HT-29 (cell line): ENCODE data around the gene HERC4. TPM values are rescaled to one million over a fixed set of nuclear protein-coding genes. Genes with fewer than 3 reads are reported as not detected.
"Not testable (repeated sequence)": the region's sequence is repeated elsewhere in the genome, so short reads cannot be mapped to it uniquely, and the experiment has no call there.

ENCODE experiments used
- DNase-seq: peaks from one replicate; pipeline ENCODE4 v3.0.0-alpha.2; 2015; ENCODE audit warnings: low spot score
- total RNA-seq: library from RNA; depleted of rRNA; stranded (reverse); fragments of >200 nt; shearing (Covaris generic); gene quantifications from 2 replicates; pipeline ENCODE4 v1.2.3, GENCODE V29; 2014

HERC4 gene
- total RNA-seq, 1 experiment from 2014 or later, result 19.4 TPM

GRCh38 chr10:68092512-68092911 is 17.4 kb upstream of the HERC4 start:
- DNase-seq, result no peak

DNA sequence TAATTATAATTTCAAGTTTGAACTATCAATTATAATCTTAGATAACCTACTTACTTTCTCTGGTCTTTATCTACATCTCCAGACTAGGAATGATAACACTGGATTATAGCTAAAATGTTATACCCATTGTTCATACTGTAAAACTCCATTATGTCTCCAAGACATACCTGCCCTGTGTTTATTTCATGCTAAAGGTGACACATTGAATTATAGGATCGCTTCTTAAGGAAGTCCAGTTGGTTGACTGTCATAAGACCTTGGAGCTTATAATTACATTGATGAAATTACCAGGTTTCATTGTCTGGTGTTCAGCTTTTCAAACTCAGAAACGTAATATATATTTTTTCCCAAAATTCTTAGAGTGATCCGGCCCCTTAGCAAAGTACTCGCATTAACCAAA is 15.5 kb upstream of the HERC4 start:
- DNase-seq, result no peak

- DNase-seq, result no peak
Observed at GRCh38 chr10:68088740-68089139, 13.7 kb upstream of the HERC4 start.

DNA sequence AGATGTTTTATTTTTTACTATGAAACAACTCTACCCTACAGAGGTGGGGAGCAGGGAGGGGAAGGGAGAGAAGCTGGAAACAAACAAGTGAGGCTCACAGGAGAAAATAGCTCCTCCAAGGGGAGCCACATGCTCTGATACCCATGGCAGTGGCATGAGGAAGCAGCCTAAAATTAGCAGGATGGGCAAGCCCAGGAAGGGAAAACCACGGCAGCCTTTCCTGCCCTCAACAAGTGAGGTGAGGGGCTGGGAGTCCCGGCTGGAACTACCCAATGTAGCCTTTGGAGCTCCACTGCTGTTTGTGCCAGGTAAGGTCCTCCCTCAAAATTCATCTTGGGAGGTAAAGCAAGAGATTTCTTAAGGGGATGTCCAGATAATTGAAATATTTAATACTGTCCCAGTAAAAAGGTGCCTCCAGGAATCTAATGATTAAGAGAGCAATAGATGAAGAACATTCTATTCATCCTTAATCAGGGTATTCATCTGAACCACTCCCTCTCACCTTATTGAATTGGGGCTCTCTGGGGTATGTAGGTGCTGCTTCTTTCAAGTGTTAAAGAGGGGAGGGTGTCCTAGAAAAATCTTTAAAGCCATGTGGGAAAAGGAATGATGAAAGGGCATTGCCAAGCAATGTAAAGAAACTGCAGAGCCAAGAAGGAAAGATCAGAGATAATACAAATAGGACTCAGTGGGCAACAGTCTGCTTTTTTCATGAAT is 12.8 kb upstream of the HERC4 start:
- no peak for DNase-seq

DNA sequence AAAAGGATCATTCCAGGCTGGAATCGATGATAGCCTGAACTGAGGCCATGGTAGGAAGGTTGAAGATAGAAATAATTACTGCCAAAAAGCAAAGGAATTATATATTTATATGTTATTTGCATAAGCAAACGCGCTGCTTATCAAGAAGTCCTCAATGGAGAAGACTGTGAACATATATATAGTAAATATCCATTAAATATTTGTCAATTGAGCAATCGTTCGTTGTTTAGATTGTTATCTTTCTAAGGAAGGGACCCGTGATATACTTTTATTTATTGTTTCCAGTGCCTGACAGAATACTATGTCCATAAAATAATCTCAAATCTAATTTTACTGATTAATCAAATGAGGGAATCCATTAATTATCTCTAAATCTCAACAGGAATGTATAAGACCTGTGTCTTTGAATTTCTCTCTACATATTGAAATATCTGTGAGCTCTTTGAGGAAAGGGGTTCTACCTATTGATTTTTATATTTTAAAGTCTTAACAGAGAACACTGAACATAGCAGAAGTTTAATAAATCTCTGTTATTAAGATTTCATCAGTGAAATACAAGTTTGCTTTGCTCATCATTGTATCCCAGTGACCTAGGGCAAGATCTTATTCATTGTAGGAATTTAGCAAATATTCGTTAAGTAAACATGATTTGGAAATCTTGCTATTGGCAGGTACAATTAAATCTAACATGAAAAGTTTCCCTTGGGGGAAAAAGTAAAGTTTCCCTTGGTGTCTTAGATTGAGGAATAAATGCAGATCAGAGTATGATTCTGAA is 12.0 kb upstream of the HERC4 start:
- peak; percentile 14 for DNase-seq

DNA sequence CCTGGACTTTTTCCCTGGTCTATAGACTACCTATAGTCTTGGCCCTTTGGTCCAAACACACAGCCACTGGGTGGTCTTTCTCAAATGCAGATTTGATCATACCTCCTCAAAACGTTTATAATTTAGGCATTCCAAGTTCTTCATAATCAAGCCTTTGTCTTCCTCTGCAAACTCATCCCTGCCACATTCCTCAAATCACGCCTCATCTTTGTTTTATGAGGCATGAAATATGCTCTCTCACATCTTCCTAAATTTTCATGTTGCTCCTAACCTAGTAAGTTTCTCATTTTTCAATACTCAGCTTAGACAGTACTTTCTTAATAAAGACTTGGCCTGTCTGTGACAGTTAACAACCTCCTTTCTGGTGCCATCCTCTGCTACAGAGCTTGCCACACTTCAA is 10.9 kb upstream of the HERC4 start:
- no peak for DNase-seq

DNA sequence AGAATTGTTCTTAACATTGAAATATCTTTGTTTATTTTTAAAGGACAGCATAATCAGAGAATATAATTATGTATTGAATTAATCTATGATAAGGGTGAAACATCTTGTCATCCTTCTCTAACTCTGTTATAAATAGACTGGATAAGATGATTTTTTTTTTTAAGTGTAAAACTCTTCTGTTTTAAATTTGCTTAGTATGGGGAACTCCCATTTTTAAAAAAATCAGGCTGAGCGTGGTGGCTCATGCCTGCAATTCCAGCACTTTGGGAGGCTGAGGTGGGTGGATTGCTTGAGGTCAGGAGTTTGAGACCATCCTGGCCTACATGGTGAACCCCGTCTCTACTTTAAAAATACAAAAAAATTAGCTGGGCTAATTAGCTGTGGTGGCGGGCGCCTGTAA is 9.4 kb upstream of the HERC4 start:
- DNase-seq, result no peak

- no peak for DNase-seq
Observed at GRCh38 chr10:68083953-68084352, 8.9 kb upstream of the HERC4 start.

DNA sequence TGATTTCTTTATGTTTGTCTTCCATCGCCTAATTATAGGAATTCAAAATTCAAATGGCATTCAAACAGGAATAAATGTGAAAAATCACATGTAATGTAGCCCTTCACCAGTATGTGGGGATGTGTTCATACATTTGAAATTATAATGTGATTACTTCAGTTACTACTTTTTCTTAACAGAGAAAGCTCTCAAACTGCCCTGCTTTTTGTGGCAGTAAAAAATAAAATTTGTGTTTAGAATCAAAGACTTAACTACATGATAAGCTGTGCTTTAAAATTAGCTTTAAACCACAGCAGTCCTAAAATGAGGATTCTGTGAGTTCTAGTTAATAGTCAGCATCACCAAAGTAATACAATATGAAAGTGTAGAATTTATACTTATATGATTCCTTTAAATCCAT is 7.8 kb upstream of the HERC4 start:
- DNase-seq, result peak; percentile 62

- DNase-seq, result no peak
Observed at GRCh38 chr10:68081916-68082315, 6.8 kb upstream of the HERC4 start.

- DNase-seq, result no peak
Observed at GRCh38 chr10:68080853-68081431, 5.9 kb upstream of the HERC4 start.

- DNase-seq, result no peak
Observed at GRCh38 chr10:68079434-68079833, 4.4 kb upstream of the HERC4 start.

DNA sequence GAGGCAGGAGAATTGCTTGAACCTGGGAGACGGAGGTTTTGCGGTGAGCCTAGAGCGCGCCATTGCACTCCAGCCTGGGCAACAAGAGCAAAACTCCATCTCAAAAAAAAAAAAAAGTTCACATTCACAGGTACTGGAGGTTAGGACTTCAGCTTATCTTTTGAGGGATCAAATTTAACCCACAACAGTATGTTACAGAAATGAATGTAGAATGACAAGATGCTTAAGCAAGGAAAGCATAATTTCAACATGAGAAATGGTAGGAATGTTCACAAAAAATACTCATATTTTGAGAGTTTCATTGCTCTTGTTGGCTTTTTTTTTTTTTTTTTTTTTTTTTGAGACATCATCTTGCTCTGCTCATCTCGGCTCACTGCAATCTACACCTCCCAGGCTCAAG is 1.9 kb upstream of the HERC4 start:
- no peak for DNase-seq

GRCh38 chr10:68076081-68076480 is 998 bp upstream of the HERC4 start:
- not testable (repeated sequence) for DNase-seq

- DNase-seq, result no peak
Observed at GRCh38 chr10:68075550-68076004, 494 bp upstream of the HERC4 start.

GRCh38 chr10:68074031-68074774 is 880 bp downstream of the HERC4 start:
- DNase-seq, result peak; percentile 56

- no peak for DNase-seq
Observed at GRCh38 chr10:68073631-68074030, 1.5 kb downstream of the HERC4 start.

GRCh38 chr10:68067508-68067907 is 7.6 kb downstream of the HERC4 start:
- DNase-seq, result no peak

DNA sequence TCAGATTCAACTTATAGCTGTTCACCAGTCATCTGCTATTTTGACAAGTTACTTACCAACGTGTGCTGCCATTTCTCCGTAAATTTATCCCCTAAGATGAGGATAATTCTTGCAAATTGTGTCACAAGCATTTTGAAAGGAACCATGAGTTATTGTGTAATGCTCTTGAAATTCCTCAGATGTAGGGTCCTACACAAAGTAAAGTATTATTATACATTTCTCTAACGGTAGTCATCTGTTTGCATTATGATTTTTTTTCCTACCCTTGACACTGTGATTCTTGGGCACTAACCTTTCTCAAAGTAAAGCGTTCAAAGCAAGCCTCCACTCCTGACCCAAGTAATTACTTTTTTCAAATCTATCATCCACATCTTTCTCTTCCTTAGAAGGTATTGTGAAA is 8.1 kb downstream of the HERC4 start:
- DNase-seq, result no peak

- no peak for DNase-seq
Observed at GRCh38 chr10:68053553-68053952, 21.5 kb downstream of the HERC4 start.

DNA sequence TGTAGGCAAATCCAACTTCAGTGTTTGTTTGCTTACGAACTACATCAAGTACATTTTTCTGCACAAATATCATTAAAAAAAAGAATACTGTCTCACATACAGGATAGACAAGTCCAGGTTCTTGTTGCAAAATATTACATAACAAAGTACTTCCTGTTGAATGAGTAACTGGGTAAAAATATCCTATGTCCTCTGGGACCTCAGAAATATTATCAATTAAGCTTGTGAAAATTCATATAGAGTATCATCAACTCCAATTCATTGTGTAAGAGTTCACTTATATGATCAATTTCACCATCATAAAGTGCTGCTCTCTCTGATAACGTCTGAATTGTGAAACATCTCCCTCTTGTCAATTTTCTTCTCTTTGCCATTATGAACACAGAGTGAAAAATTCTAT is 22.6 kb downstream of the HERC4 start:
- DNase-seq, result no peak
